ENCODE data around the gene DHRS1.

Gene DHRS1

DNA sequence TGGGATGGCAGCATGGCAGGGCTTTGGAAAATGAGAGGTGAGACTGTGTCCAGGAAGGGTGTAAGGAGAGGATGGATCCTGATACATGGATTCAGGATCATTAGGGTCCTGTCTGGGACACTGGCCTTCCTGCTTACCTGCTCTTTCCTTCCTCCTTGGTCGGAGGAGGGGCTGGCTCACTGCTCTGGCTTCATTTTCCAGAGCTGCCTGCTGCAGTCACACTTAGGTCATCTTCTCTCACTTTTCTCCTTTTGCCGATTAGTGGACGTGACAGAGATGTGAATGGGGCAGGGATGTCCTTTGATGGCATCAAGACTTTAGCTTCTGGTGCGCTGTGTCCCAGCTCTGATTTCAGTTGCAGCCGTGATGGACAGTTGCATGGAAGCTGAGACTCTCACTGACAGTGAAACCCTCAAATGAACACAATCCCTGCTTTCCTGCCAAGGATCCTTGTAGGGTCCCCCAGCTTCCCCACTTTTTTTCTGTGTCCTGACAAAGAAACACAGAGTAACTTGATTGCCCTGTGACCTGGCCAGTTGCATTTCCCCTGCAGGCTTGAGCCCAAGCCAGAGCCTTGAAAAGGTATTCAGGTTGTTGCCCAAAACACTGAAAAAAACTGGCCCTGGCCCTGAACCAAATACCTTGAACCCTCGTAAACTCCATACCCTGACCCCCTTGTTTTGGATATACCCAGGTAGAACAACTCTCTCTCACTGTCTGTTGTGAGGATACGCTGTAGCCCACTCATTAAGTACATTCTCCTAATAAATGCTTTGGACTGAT, 9.0 kb upstream of the DHRS1 start:
- DNase-seq: no peak

DNA sequence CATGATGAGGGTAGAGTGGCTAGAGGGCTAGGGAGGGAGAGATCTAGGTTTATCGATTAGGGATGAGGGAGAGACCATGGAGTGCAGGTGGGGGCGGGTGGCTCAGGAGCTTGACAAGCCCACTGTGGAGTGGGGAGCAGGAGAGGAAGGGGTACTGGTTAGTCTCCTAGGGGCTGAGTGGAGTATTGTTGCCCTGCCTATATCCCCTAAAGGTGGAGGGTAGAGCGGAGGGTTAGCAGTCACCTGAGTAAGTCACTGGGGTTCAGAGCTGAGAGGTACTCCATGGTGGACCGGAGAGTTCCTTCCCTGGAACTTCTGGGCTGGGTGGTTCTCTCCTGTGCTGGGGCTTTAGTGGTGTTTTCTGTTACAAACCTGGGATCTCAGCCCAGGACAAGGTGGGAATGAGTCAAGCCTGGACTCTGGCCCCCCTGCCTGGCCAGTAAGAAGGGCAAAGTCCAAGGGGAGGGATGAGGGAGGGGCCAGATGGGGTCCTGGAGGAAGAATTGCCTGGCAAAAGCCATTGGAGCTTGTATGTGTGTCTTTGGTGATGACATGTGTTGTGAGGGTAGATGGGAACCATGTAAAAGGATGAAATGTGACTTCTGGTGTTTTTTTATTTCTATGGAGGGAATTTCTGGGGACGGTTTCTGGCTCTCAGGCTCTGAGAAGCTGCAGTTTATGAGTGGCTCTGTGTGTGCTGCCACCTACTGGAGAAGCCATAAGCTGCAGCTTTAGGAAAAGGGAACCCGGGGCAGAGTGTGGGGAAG, 8.2 kb upstream of the DHRS1 start, which contains the start of gene CIDEB:
CIDEB (minus strand) TSS at position 403 of the 767 bp plus-strand sequence; CDS start at position 284, 119 bp downstream.
- DNase-seq: peak; percentile 54

DNA sequence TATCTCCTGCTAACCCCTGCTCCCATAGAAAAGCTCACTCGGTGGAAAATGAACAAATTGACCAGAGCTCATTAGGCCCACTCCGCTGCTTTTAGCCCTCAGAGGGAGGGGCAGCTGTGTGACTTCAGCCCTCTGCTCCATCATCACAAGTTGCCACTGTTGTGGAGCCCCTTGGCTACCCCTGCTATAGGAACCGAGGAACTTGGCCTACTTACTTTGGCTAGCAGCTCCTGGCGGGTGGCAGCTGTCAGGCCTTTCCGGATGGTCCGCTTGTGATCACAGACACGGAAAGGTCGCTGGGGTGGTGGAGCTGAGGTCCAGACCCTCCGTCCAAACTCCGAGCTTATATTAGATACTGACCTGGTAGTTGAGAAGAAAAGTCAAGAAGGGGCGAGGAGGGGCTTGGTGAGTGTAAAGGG, 7.6 kb upstream of the DHRS1 start:
- no peak for DNase-seq

DNA sequence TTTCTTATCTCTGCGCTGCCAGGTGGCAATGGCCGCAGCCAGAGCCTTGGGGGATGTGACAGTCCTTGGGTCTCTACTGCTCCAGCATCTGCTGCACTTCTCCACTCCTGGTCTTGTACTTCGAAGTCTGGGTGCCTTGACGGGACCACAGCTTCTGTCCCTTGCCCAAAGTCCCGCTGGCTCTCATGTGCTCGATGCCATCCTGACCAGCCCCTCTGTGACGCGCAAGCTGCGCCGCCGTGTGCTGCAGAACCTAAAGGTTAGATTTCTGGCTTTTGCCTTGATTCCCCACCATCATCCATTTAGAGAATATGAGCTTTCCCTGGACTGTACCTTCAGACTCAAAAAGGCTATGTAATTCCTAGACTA, 4.4 kb upstream of the DHRS1 start:
- no peak for DNase-seq

DNA sequence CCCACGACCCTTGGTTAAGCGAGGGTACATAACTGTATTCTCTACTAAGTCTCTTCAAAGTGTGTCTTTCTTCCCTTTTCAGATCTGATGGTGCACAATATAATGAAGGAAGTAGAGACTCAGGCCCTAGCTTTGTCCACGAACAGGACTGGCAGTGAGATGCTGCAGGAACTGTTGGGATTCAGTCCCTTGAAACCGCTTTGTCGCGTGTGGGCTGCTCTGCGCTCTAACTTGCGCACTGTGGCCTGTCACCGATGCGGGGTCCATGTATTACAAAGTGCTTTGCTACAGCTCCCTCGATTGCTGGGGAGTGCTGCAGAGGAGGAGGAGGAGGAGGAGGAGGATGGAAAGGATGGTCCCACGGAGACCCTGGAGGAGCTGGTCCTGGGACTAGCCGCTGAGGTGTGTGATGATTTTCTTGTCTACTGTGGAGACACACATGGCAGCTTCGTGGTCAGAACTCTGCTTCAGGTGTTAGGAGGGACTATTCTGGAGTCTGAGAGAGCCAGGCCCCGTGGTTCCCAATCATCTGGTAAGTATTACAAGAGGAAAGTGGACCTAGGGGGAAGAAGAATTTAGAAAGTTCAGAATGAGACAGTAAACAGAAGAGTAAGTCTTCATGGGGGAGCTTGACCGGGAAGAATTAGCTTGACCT, 873 bp upstream of the DHRS1 start:
- DNase-seq: no peak

DNA sequence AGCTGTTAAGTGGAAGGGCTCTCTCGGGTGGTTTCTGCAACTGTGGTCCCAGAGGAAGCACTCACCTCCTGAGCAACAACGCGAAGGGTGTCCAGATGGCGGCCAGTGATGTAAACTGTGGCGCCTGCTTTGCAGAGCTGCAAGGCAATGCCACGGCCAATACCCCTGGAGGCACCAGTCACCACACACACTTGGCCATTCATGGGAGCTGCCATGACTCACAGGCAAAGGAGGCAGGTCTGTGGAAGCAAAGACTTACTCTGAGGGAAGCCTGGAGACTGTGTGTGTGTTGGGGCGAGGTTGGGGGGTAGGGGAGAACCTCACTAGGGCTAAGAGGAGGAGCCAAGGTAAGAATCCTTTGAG, 707 bp downstream of the DHRS1 start:
- no peak for DNase-seq

DNA sequence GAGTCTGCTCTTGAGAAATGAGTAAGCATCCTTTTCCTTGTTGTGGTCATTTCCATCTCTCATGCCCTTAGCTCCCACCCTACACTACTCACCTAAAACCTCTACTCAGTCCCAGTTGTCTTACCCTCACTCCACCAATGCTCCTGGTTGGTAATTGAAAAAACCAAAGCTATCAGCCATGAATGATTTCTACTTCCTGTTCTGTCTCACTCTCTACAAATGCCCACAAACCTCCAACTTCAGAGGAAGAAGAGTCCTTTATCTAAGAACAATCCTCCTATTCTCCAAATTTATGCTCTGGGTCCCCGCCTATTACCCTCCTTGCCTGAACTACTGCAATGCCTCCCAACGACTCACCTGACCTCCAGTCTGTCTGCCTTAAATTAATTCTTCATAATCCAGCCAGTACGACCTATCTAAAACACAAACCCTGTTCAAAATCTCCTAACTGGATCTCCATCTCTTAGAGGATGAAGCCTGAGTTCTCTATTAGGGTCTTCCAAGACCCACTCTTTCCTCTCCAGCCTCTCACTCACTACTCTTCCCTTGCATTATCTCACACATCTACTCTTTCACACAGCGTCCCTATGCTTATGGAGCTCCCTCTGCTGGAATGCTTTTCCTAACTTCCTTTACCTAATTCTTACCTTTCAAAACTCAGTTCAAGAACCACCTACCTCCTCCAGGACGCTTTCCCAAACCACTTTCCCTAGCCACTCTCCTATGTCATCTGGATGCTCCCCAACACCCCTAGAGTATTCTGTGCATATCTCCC, 2.2 kb downstream of the DHRS1 start:
- no peak for DNase-seq

DNA sequence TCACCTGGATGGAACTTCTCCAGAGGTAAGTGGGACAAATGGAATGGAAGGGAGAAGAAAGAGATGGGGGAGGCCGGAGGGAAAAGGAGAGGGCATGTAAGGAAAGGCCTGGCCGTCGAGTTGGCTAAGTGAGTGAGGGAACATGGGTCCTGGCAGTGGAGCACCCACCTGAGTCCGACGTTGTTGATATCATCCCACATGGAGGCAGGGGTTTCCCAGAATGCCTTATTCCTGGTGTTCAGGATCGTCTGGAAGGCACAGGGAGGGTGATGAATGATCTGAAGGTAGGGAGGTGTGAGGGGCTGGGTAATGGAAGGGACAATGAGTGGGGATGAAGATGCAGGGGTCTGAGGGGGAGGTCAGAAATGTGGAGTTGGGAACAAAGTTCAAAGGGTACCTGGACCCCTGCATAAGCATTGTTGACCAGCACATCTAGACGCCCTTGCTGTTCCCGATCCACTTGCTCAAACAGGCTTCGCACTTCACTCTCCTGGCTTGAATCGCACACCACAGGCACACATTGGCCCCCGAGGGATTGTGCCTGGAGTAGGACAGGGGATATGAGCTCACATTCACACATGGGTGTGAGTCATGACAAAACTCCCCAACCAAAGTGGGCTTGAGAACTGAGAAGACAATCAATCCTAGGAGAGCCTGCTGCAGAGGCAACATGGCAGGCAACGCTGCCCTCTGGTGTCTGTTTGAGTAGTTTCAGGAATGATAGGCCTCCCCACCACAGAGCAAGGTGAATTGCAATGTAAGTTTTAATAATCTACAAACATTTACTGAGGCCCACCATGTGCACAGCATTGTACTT, 3.0 kb downstream of the DHRS1 start:
- peak; percentile 72 for DNase-seq

DNA sequence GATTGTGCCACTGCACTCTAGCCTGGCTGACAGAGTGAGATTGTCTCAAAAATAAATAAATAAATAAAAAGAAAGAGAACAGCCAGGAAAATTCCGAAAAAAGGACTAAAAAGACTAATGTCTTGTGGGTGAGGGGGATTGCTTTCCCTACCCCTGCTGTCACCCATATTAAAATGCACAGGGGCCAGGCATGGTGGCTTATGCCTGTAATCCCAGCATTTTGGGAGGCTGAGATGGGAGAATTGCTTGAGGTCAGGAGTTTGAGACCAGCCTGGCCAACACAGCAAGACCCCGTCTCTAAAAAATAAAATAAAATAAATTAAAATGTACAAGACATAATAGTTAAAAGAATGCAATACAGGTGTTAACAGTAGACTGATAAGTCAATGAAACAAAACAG, 6.1 kb downstream of the DHRS1 start:
- DNase-seq: no peak

DNA sequence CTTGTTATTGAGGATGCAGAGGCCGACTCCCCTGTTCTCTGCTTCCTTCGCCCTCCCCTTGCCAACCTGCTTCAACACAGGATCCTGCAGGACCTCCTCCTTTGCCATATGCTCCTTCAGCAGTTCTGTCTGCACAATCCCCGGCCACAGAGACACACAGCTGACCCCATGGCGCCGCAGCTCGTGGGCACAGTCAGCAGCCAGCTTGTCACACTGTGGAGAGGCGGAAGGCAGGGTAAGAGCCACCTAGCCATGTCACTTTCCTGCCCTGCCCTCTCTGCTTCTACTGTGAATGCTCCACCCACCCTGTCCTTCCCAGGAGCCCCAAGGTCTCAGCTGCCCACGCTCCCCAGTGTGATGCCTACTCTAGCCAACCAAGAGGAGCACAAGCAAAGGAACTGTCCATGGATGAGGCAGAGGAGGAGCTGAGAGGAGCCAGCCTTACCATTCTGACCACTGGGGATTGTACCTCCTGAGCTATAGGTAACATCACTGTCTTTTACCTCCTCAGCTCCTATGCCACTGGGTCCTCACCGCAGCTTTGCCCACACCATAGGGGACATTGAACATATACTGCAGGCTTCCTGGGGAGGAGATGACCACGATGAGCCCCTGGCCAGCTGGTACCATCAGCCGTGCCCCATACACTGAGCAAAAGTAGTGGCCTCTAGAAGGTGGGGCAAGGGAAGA, 7.3 kb downstream of the DHRS1 start:
- no peak for DNase-seq

DNA sequence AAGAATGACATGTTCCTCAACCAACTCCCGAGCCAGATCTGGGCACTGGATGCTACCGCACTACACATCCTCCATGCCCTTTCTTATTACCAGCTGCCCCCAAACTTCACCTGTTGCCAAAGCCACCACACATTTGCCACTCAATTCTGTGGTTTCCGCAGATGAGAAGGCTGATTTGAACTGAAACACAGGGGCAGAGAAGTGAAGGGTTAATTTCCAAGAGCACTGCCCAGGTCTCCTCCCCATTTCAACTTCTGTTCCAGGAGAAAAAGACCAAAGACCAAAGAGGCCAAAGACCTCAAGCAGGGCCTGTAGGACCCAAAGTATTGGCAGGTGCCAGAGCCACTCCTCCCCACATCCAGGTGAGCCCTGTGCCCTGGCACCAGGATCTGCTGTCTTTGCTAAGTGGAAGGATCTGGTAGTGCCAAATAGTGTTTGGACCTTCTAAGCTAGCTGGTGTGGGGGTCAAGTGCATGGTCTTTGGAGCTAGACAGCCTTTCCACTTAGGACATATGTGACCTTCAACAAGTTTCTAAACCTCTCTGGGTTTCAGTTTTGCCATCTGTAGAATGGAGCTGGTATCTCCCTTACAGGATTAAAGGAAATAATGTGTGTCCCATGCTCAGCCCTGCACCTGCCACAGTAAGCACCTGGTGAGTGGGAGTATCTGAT, 8.0 kb downstream of the DHRS1 start:
- no peak for DNase-seq

DNA sequence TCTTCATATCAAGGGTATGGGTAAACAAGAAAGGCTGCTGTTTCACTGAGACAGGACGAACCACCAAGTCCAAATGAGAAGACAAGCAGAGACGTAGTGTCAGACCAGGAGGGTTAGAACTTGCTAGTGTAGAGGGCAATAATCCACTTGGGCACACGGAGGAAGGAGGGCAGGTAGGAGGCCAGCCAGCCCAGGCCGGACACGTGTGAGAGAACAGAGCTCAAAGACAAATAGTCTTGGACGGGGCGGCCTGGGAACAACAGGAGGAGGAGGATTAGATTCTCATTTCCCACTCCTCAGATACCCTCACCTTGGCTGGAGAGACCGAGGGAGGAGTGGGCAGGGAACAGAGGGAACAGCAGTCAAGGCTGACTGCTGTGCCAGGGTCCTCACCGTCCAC, 8.8 kb downstream of the DHRS1 start:
- DNase-seq: no peak

DNA sequence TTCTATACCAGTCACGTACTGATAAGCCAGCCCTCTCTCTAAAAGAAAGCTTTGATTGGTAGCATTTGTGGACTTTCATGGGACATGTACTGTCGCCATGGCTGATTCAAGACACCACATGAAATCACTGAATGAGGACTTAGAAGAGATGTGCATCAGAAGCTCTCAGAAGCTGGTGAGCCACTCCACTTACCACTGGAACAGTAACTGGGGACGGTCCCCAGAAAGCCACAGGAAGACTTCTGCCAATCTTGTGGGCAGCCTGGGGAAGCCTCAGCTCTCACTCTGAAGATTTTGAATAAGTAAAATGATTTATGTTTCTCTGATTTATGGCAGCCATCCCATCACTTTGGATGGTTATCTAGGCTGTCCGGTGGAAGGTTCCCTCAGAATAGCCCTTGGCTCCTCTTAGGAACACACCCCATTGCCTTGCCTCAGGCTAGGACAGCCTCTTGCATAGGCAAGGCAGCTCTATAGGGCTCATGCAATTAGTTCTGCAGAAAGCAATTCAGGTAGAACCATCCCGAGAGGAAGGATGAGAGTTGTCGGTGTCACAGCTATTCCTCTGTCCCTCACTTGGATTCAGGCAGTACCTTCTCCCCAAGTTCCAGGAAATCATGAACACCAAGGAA, 9.8 kb downstream of the DHRS1 start:
- peak; percentile 47 for DNase-seq

DNA sequence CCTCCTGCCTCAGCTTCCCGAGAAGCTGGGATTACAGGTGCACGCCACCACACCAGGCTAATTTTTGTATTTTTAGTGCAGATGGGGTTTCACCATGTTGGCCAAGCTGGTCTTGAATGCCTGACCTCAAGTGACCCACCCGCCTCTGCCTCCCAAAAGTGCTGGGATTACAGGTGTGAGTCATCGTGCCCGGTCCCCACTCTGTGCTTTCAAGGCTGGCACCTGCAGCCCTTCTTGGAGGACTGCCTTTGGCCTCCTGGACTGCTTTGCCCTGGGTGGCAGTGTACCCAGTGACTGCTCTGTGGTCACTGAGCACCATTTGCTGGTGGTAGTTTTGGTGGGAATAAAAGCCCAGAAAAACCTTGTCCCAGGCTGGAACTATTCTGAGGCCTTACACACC, 12.6 kb downstream of the DHRS1 start:
- no peak for DNase-seq

DNA sequence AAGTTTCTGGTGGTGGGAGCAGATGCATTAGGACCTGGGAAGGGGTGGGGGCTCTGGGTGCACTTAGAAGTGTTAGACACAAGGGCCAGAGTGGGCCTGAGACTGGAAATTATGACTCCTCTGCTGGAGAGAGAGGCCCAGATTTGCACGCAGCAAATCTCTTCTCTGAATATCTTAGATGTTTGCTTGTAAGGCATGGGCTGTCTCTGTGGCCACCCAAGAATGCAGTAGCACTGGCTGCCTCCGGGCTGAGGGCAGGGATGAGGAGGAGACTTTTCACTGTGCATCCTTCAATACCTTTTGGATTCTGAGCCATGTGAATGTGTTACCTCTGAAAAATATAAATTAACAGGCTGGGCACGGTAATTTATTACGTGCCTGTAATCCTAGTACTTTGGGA, 14.2 kb downstream of the DHRS1 start:
- no peak for DNase-seq

DNA sequence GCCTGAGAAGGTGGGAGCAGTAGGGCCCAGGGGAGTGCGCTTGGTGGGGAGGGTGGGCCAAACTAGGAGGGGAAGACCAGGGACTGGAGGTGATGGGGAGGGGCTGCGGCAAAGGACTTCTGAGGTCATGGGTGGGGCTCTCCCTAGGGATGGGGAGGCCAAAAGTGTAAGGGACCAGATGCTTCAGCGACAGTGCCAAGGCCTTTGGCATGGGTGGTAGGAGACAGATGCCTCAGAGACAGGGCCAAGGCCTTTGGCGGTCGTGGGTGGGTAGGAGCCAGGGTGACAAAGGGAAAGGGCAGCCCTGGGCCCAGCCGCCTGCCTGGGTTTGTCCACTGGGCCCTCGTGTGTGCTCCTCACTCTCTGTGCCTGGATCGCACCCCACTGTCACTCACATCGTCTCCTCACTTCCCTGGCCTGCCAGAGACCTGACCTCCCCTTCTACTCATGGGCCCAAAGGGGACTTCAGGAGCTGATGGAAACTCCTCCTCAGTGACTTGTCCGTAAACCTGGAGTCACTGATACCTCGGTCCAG, 15.0 kb downstream of the DHRS1 start:
- no peak for DNase-seq

DNA sequence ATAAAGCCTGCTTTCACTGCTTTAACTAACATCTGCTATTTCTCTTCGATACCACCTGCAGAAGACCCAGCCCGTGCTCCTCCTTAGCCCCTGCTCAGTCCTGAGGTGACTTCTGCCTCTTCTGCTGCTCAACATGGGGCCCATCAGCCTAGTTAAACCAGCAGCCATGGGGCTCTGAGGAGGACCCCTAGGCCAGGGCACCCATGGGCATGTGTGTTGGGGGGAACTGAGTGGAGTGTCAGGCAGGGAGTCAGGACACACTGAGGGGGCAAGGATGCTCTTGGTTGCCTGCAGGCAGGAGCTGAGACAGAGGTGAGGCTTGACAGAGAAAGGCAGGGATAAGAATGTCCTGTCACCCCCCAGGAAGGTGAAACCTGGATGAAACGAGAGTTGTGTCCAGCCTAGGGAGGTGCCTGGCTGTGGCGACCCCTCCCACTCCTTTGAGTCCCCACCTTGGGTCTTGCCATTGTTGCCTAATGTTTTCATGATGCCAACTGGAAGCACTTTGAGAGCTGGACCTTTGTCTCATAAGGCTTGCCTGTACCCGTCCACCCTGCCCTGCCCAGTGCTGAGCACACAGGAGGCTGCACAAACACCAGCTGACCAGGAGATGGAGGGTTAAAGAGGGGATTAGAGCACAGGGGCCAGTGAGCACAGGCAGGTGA, 15.7 kb downstream of the DHRS1 start:
- DNase-seq: no peak

DNA sequence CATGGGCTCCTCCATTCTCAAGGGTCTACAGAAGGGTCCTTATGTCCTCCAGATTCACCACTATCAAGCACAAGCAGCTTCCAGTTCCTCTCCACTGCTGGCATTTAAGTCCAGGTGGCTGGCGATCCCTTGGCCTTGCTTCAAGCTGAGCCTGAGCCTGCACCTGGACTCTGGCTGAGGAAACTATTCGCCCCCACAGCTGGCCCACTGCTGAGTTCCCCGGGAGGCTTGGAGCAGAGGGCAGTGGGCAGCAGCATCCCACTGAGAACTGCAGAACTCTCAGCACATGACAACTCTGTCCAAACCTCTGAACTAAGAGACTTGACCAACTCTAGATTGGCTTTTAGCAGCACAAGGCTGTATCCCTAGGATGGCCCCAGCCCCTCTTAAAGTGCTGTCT, 16.8 kb downstream of the DHRS1 start:
- DNase-seq: no peak

DNA sequence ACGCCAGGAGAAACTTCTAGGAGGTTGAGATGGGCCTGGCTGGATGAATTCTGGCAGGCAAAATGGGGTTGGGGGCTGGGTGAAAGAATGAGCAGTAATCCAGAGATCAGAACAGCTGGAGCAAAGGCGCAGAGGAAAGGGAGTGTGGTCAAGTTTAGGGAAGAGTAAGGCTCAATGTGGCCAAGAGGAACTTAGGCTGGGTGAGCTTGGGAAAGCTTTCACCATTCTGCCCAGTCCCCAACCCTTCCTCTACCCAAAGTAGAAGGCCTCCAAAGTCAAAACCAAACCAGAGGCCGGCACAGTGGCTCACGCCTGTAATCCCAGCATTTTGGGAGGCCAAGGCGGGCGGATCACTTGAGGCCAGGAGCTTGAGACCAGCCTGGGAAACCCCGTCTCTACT, 17.9 kb downstream of the DHRS1 start:
- DNase-seq: no peak

All from stimulated activated CD4-positive, alpha-beta T cell treated with anti-CD3 and anti-CD28 coated beads, Interleukin-4, amount 100 ng/mL, for 1 hour (primary cell).